ENCODE data around the gene KRT35. TPM values are rescaled to one million over a fixed set of nuclear protein-coding genes. Genes with fewer than 3 reads are reported as not detected.

Gene KRT35
- total RNA-seq, 1 donor from 2014 or later = not detected

GRCh38 chr17:41522301-41523224, 41.6 kb upstream of the KRT35 start:
- DNase-seq (ENCODE audit: low read depth) = no peak
- peaks cover 8% of the 10 kb centered on the region for H3K27me3 Mint-ChIP-seq (ENCODE audit: low read depth, unreplicated experiment)
- H3K27ac Mint-ChIP-seq (ENCODE audit: unreplicated experiment) = peak overlapping the region; percentile 75
- Histone ChIP-seq H3K36me3 (ENCODE audit: insufficient read depth, low read length) (no peaks in the 10 kb centered on the region), H3K9ac (ENCODE audit: low read length) (peak overlapping the region; percentile 58), H2AFZ (ENCODE audit: low read depth, low read length) (no peak overlapping the region), H3K4me3 (ENCODE audit: insufficient read depth, low read depth, low read length) (no peak overlapping the region), H4K20me1 (ENCODE audit: insufficient read depth, low read length) (no peaks in the 10 kb centered on the region), H3K4me2 (ENCODE audit: low read length) (peak overlapping the region; percentile 51), H3K4me1 (ENCODE audit: insufficient read depth, low read length) (peaks cover 42% of the 10 kb centered on the region), H3K27me3 (ENCODE audit: insufficient read depth, low read length) (no peaks in the 10 kb centered on the region), H3K27ac (ENCODE audit: low read depth, low read length) (peak overlapping the region; percentile 81), H3K9me3 (ENCODE audit: insufficient read depth, low read depth, low read length) (no peaks in the 10 kb centered on the region), H3K79me2 (ENCODE audit: insufficient read depth, low read length) (peaks cover 10% of the 10 kb centered on the region)
- H3K4me3 Mint-ChIP-seq (ENCODE audit: unreplicated experiment) = no peak overlapping the region
- H3K9me3 Mint-ChIP-seq (ENCODE audit: unreplicated experiment) = no peaks in the 10 kb centered on the region
- TF ChIP-seq EZH2 (IDR thresholded peaks at IDR 0.05; ENCODE audit: insufficient read depth, low read length) (no peak), CTCF (IDR thresholded peaks at IDR 0.05; ENCODE audit: insufficient read depth, low read depth, low read length) (no peak)
- H3K36me3 Mint-ChIP-seq (ENCODE audit: low read depth, unreplicated experiment) = no peaks in the 10 kb centered on the region
- FAIRE-seq = peak; percentile 13
- peaks cover 9% of the 10 kb centered on the region for H3K4me1 Mint-ChIP-seq (ENCODE audit: low read depth, unreplicated experiment)

GRCh38 chr17:41521574-41522261, 40.8 kb upstream of the KRT35 start:
- peak overlapping the region; percentile 51 for H3K4me2 ChIP-seq (ENCODE audit: low read length)
- no peak overlapping the region for H3K4me3 Mint-ChIP-seq (ENCODE audit: unreplicated experiment)
- FAIRE-seq = peak; percentile 73

More at GRCh38 chr17:41521574-41522261, 40.8 kb upstream of the KRT35 start:
- Mint-ChIP-seq H3K9me3 (ENCODE audit: unreplicated experiment) (peaks cover 2% of the 10 kb centered on the region), H3K27me3 (ENCODE audit: low read depth, unreplicated experiment) (peaks cover 5% of the 10 kb centered on the region), H3K27ac (ENCODE audit: unreplicated experiment) (peak overlapping the region; percentile 75), H3K4me1 (ENCODE audit: low read depth, unreplicated experiment) (peaks cover 9% of the 10 kb centered on the region), H3K36me3 (ENCODE audit: low read depth, unreplicated experiment) (no peaks in the 10 kb centered on the region)
- Histone ChIP-seq H3K9ac (ENCODE audit: low read length) (peak overlapping the region; percentile 58), H3K36me3 (ENCODE audit: insufficient read depth, low read length) (no peaks in the 10 kb centered on the region), H2AFZ (ENCODE audit: low read depth, low read length) (peak overlapping the region; percentile 2), H4K20me1 (ENCODE audit: insufficient read depth, low read length) (no peaks in the 10 kb centered on the region), H3K4me3 (ENCODE audit: insufficient read depth, low read depth, low read length) (peak overlapping the region; percentile 37), H3K9me3 (ENCODE audit: insufficient read depth, low read depth, low read length) (no peaks in the 10 kb centered on the region), H3K4me1 (ENCODE audit: insufficient read depth, low read length) (peaks cover 36% of the 10 kb centered on the region), H3K27ac (ENCODE audit: low read depth, low read length) (peak overlapping the region; percentile 81), H3K79me2 (ENCODE audit: insufficient read depth, low read length) (peaks cover 2% of the 10 kb centered on the region), H3K27me3 (ENCODE audit: insufficient read depth, low read length) (no peaks in the 10 kb centered on the region)
- peak; percentile 87 for DNase-seq (ENCODE audit: low read depth)
- TF ChIP-seq CTCF (IDR thresholded peaks at IDR 0.05; ENCODE audit: insufficient read depth, low read depth, low read length) = no peak
- TF ChIP-seq EZH2 (IDR thresholded peaks at IDR 0.05; ENCODE audit: insufficient read depth, low read length) = no peak

Data from astrocyte (in vitro differentiated cells and primary cell).